IMR-90 (cell line): Measurements from ENCODE around the gene ENOX1.

Experiments used
- CTCF ChIP-seq: conservative IDR thresholded peaks from 2 replicates; pipeline ENCODE4 v1.5.1; 2012; ENCODE audit warnings: mild to moderate bottlenecking, low read depth, low read length, improper control_type of control experiment
- POLR2A ChIP-seq: IDR thresholded peaks from 2 replicates; pipeline ENCODE4 v1.6.1; 2012; ENCODE audit warnings: mild to moderate bottlenecking, low read depth, low read length
- RAD21 ChIP-seq: IDR thresholded peaks from 2 replicates; pipeline ENCODE4 v1.6.1; 2012; ENCODE audit warnings: low read length, improper control_type of control experiment
- RCOR1 ChIP-seq: IDR thresholded peaks from 2 replicates; pipeline ENCODE4 v1.6.1; 2012; ENCODE audit warnings: mild to moderate bottlenecking, low read length, improper control_type of control experiment; ENCODE audit not compliant: insufficient replicate concordance
- RFX5 ChIP-seq: IDR thresholded peaks from 2 replicates; pipeline ENCODE4 v1.8.0; 2012; ENCODE audit warnings: low read depth, mild to moderate bottlenecking, low read length, moderate library complexity

GRCh38 chr13:43720780-43721397 is 65.9 kb downstream of the ENOX1 start:
- TF ChIP-seq RFX5 (no peak), POLR2A (no peak), CTCF (no peak), RAD21 (no peak), RCOR1 (no peak)
